ENCODE measurements around the gene SLC34A3.

DNA sequence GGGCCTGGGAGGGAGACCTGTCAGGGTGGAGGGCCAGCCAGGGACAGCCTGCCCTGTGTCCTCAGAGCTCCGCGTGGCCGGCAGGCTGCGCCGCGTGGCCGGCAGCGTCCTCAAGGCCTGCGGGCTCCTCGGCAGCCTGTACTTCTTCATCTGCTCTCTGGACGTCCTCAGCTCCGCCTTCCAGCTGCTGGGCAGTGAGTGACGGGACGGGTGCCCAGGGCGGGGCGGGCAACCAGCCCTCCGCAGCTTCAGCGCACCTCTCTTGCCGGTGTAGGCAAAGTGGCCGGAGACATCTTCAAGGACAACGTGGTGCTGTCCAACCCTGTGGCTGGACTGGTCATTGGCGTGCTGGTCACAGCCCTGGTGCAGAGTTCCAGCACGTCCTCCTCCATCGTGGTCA is 1.8 kb downstream of the SLC34A3 start:
- TF ChIP-seq POLR2A (IDR thresholded peaks at IDR 0.05), result no peak
- TF ChIP-seq, protein P1, sequence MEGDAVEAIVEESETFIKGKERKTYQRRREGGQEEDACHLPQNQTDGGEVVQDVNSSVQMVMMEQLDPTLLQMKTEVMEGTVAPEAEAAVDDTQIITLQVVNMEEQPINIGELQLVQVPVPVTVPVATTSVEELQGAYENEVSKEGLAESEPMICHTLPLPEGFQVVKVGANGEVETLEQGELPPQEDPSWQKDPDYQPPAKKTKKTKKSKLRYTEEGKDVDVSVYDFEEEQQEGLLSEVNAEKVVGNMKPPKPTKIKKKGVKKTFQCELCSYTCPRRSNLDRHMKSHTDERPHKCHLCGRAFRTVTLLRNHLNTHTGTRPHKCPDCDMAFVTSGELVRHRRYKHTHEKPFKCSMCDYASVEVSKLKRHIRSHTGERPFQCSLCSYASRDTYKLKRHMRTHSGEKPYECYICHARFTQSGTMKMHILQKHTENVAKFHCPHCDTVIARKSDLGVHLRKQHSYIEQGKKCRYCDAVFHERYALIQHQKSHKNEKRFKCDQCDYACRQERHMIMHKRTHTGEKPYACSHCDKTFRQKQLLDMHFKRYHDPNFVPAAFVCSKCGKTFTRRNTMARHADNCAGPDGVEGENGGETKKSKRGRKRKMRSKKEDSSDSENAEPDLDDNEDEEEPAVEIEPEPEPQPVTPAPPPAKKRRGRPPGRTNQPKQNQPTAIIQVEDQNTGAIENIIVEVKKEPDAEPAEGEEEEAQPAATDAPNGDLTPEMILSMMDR (IDR thresholded peaks at IDR 0.05), result no peak
- no peak for TF ChIP-seq EP300 (IDR thresholded peaks at IDR 0.05)

Data from ovary (tissue), 3 donors.